Breast epithelium (tissue), 4 donors: ENCODE data around the gene GPR142. TPM values are rescaled to one million over a fixed set of nuclear protein-coding genes. Genes with fewer than 3 reads are reported as not detected.

Source experiments
- DNase-seq, 2 donors: peaks; one replicate each; pipeline ENCODE4 v3.0.0-alpha.2; 2019; ENCODE audit warnings: low spot score in 2 of 2
- H3K27ac ChIP-seq, 2 donors: fragments of 200-600 bp; sonication (generic) in 1 of 2; one replicate each; pipeline ENCODE4 v1.5.1; 2016 to 2019; ENCODE audit warnings: mild to moderate bottlenecking in 1 of 2
- H3K27me3 ChIP-seq, 2 donors: fragments of 200-600 bp; sonication (generic) in 1 of 2; one replicate each; pipeline versions ENCODE4 v1.5.1 to v1.6.0; 2017 to 2019; ENCODE audit warnings: control low read depth in 1 of 2, mild to moderate bottlenecking in 1 of 2
- H3K36me3 ChIP-seq: fragments of 200-600 bp; one replicate; pipeline ENCODE4 v1.5.1; 2019
- H3K4me1 ChIP-seq, 2 donors: fragments of 200-600 bp; sonication (generic); one replicate each; pipeline ENCODE4 v1.5.1; 2016 to 2019; ENCODE audit warnings: control low read depth in 1 of 2
- H3K4me3 ChIP-seq, 3 donors: fragments of 200-600 bp; sonication (generic); 1 replicate in 2 of 3; 2 replicates in 1 of 3; pipeline ENCODE4 v1.5.1; 2016 to 2019; ENCODE audit warnings: mild to moderate bottlenecking in 3 of 3, moderate library complexity in 2 of 3
- H3K9me3 ChIP-seq, 2 donors: fragments of 200-600 bp; sonication (generic) in 1 of 2; one replicate each; pipeline ENCODE4 v1.5.1; 2016 to 2019; ENCODE audit warnings: control low read depth in 1 of 2
- CTCF ChIP-seq, 3 donors: fragments of 450-650 bp; IDR thresholded peaks; one replicate each; pipeline ENCODE4 v1.5.1; 2016 to 2017; ENCODE audit warnings: antibody characterized with exemption in 3 of 3, mild to moderate bottlenecking in 3 of 3, moderate library complexity in 3 of 3
- POLR2A ChIP-seq: fragments of 450-650 bp; IDR thresholded peaks from one replicate; pipeline ENCODE4 v1.6.1; 2016; ENCODE audit warnings: antibody characterized with exemption, mild to moderate bottlenecking, moderate library complexity
- POLR2AphosphoS5 ChIP-seq, 3 donors: sonication (generic); formaldehyde crosslinking; IDR thresholded peaks; one replicate each; pipeline ENCODE4 v1.6.1; 2017; ENCODE audit warnings: antibody characterized with exemption in 3 of 3
- intact Hi-C: fragments of 100-400 bp; cut with DNase I; formaldehyde crosslinking; loops from one replicate; pipeline ENCODE4 v1.15.1; 2023; ENCODE audit warnings: low total_unique reads
- total RNA-seq, 3 donors: library from RNA; depleted of rRNA; stranded (reverse); fragments of >200 nt; gene quantifications; one replicate each; pipeline ENCODE4 v1.1.0, GENCODE V29; 2016

The GPR142 gene
- total RNA-seq, 3 donors from 2014 or later, result not detected

- Histone ChIP-seq H3K4me1 (no peaks in the 10 kb centered on the region), H3K4me3 (no peak overlapping the region), H3K36me3 (no peaks in the 10 kb centered on the region), H3K27me3 (peaks cover 0 to 23% of the 10 kb centered on the region in 2 donors), H3K27ac (no peak overlapping the region), H3K9me3 (peaks cover 0 to 15% of the 10 kb centered on the region in 2 donors)
- intact Hi-C loops, result no loop called here
- no peak for TF ChIP-seq POLR2A
- TF ChIP-seq CTCF (IDR thresholded peaks at IDR 0.05), result no peak
- no peak for TF ChIP-seq POLR2AphosphoS5 (IDR thresholded peaks at IDR 0.05)
- DNase-seq, result no peak
Measured at GRCh38 chr17:74332763-74333283, 34.5 kb upstream of the GPR142 start.

GRCh38 chr17:74334393-74335039 lies 32.8 kb upstream of the GPR142 start:
- Histone ChIP-seq H3K9me3 (peaks cover 0 to 15% of the 10 kb centered on the region in 2 donors), H3K36me3 (no peaks in the 10 kb centered on the region), H3K4me3 (no peak overlapping the region), H3K4me1 (no peaks in the 10 kb centered on the region), H3K27me3 (peaks cover 0 to 40% of the 10 kb centered on the region in 2 donors), H3K27ac (no peak overlapping the region)
- DNase-seq, result no peak
- intact Hi-C loops, result no loop called here
- TF ChIP-seq POLR2A, result no peak
- TF ChIP-seq POLR2AphosphoS5 (IDR thresholded peaks at IDR 0.05), result no peak
- TF ChIP-seq CTCF (IDR thresholded peaks at IDR 0.05), result no peak

- Histone ChIP-seq H3K4me3 (no peak overlapping the region), H3K27me3 (peaks cover 0 to 41% of the 10 kb centered on the region in 2 donors), H3K9me3 (peaks cover 0 to 15% of the 10 kb centered on the region in 2 donors), H3K27ac (no peak overlapping the region), H3K36me3 (no peaks in the 10 kb centered on the region), H3K4me1 (no peaks in the 10 kb centered on the region)
- intact Hi-C loops, result no loop called here
- no peak for TF ChIP-seq POLR2AphosphoS5 (IDR thresholded peaks at IDR 0.05)
- no peak for TF ChIP-seq POLR2A
- no peak for TF ChIP-seq CTCF (IDR thresholded peaks at IDR 0.05)
- no peak for DNase-seq
Measured at GRCh38 chr17:74335529-74336062, 31.7 kb upstream of the GPR142 start.

- Histone ChIP-seq H3K27me3 (peaks cover 0 to 35% of the 10 kb centered on the region in 2 donors), H3K27ac (no peak overlapping the region), H3K36me3 (no peaks in the 10 kb centered on the region), H3K4me1 (no peaks in the 10 kb centered on the region), H3K4me3 (no peak overlapping the region), H3K9me3 (peaks cover 0 to 15% of the 10 kb centered on the region in 2 donors)
- TF ChIP-seq CTCF (IDR thresholded peaks at IDR 0.05), result no peak
- TF ChIP-seq POLR2A, result no peak
- TF ChIP-seq POLR2AphosphoS5 (IDR thresholded peaks at IDR 0.05), result no peak
- no peak for DNase-seq
- intact Hi-C loops, result no loop called here
Measured at GRCh38 chr17:74336307-74336706, 31.0 kb upstream of the GPR142 start.

- Histone ChIP-seq H3K27me3 (peaks cover 0 to 33% of the 10 kb centered on the region in 2 donors), H3K4me3 (no peak overlapping the region), H3K27ac (no peak overlapping the region), H3K4me1 (no peaks in the 10 kb centered on the region), H3K9me3 (peaks cover 0 to 15% of the 10 kb centered on the region in 2 donors), H3K36me3 (no peaks in the 10 kb centered on the region)
- no peak for DNase-seq
- intact Hi-C loops, result no loop called here
- TF ChIP-seq POLR2A (no peak), POLR2AphosphoS5 (IDR thresholded peaks at IDR 0.05) (no peak), CTCF (IDR thresholded peaks at IDR 0.05) (no peak)
Measured at GRCh38 chr17:74337834-74338500, 29.3 kb upstream of the GPR142 start.
